Stomach (tissue), 9 donors: ENCODE results near the gene RNASE11. TPM values are rescaled to one million over a fixed set of nuclear protein-coding genes. Genes with fewer than 3 reads are reported as not detected.

Experiments used
- DNase-seq, 2 donors: peaks; one replicate each; pipeline versions ENCODE4 v3.0.0 to v3.0.0-alpha.2; 2013 to 2019
- H3K27ac ChIP-seq, 5 donors: fragments of 200-600 bp in 4 of 5; sonication (generic) in 4 of 5; one replicate each; pipeline ENCODE4 v1.5.1; 2013 to 2019; ENCODE audit warnings: mild to moderate bottlenecking in 1 of 5, moderate library complexity in 1 of 5
- H3K27me3 ChIP-seq, 3 donors: fragments of 200-600 bp; sonication (generic); one replicate each; pipeline ENCODE4 v1.5.1; 2017 to 2019; ENCODE audit warnings: mixed run types in 1 of 3
- H3K36me3 ChIP-seq, 4 donors: fragments of 200-600 bp; sonication (generic); 1 replicate in 3 of 4; 2 replicates in 1 of 4; pipeline ENCODE4 v1.5.1; 2016 to 2019
- H3K4me1 ChIP-seq, 4 donors: fragments of 200-600 bp; sonication (generic); one replicate each; pipeline ENCODE4 v1.5.1; 2016 to 2019
- H3K4me3 ChIP-seq, 4 donors: fragments of 200-600 bp; sonication (generic) in 3 of 4; one replicate each; pipeline ENCODE4 v1.5.1; 2016 to 2019; ENCODE audit warnings: mild to moderate bottlenecking in 1 of 4
- H3K9me3 ChIP-seq, 4 donors: fragments of 200-600 bp; sonication (generic); one replicate each; pipeline ENCODE4 v1.5.1; 2016 to 2019
- EP300 ChIP-seq: sonication (generic); formaldehyde crosslinking; IDR thresholded peaks from one replicate; pipeline ENCODE4 v1.6.1; 2017; ENCODE audit warnings: antibody characterized with exemption
- POLR2A ChIP-seq, 4 donors: fragments of 450-650 bp; IDR thresholded peaks; one replicate each; pipeline ENCODE4 v1.6.1; 2016; ENCODE audit warnings: antibody characterized with exemption in 4 of 4, control low read depth in 2 of 4, mild to moderate bottlenecking in 1 of 4, moderate library complexity in 1 of 4
- POLR2AphosphoS5 ChIP-seq, 3 donors: sonication (generic); formaldehyde crosslinking; IDR thresholded peaks; one replicate each; pipeline ENCODE4 v1.6.1; 2016; ENCODE audit warnings: antibody characterized with exemption in 3 of 3
- WGBS, 5 donors: extraction: QIAGEN DNeasy Blood & Tissue Kit in 3 of 5; methylation state at CpG; one replicate each; pipeline versions ENCODE4 v1.1.5 to v1.1.7; 2013 to 2018; 5-methylcytosine and 5-hydroxymethylcytosine counted together
- intact Hi-C: fragments of 100-400 bp; cut with DNase I; formaldehyde crosslinking; loops from one replicate; pipeline ENCODE4 v1.15.1; 2023; ENCODE audit warnings: low total_unique reads
- polyA plus RNA-seq, 3 donors: library from polyadenylated mRNA; stranded (reverse); fragments of 200-250 nt; gene quantifications; one replicate each; pipeline ENCODE4 v1.2.3, GENCODE V29; 2013
- total RNA-seq, 5 donors: library from RNA; depleted of rRNA; stranded (reverse); fragments of >200 nt; gene quantifications; one replicate each; pipeline versions ENCODE4 v1.1.0 to v1.2.3, GENCODE V29; 2014 to 2016
- TF ChIP-seq, protein P1 (sequence below), 7 experiments: fragments of 450-650 bp in 4 of 7; fragments of 200-600 bp in 3 of 7; sonication (generic) in 3 of 7; IDR thresholded peaks; one replicate each; pipeline ENCODE4 v1.5.1; 2016 to 2019; ENCODE audit warnings: antibody characterized with exemption in 7 of 7, control low read depth in 2 of 7, mild to moderate bottlenecking in 1 of 7
- donor health status: healthy with polysubstance abuse.
- donor health status: Bipolar disorder and iron deficiency.
- donor health status: healthy.

Gene RNASE11
- total and polyA plus RNA-seq, 8 donors = not detected

DNA sequence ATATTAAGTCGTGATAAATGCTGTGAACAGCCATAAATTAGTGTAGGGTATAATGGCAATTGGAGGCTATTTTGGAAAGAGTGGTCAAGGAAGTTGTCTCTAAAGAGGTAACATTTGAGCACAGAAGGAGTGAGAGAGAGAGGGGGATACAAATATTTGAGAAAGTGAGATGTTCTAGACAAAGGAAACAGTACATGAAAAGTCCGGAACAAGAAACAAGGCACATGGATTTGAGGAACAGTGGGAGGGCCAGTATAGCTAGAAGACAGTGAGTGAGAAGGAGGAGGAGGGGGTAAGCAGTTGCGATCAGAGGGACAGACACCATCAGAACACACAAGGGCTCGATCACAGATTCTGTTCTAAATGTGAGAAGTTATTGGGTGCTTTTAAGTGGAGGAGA lies 23.5 kb upstream of the RNASE11 start:
- DNase-seq = no peak
- no peak overlapping the region for H3K27ac ChIP-seq
- intact Hi-C loops = no loop called here
- peaks cover 9 to 57% (median 42%) of the 10 kb centered on the region in 4 donors for H3K4me1 ChIP-seq
- H3K36me3 ChIP-seq = no peaks in the 10 kb centered on the region
- no peaks in the 10 kb centered on the region for H3K27me3 ChIP-seq
- WGBS, 5 donors = 38 to 67% (median 52%) methylated on average over 4 of the region's 4 CpGs
- H3K4me3 ChIP-seq = no peak overlapping the region
- no peaks in the 10 kb centered on the region for H3K9me3 ChIP-seq
- no peak for TF ChIP-seq POLR2AphosphoS5 (IDR thresholded peaks at IDR 0.05)
- no peak for TF ChIP-seq POLR2A (IDR thresholded peaks at IDR 0.05)
- TF ChIP-seq EP300 = no peak
- TF ChIP-seq, protein P1, sequence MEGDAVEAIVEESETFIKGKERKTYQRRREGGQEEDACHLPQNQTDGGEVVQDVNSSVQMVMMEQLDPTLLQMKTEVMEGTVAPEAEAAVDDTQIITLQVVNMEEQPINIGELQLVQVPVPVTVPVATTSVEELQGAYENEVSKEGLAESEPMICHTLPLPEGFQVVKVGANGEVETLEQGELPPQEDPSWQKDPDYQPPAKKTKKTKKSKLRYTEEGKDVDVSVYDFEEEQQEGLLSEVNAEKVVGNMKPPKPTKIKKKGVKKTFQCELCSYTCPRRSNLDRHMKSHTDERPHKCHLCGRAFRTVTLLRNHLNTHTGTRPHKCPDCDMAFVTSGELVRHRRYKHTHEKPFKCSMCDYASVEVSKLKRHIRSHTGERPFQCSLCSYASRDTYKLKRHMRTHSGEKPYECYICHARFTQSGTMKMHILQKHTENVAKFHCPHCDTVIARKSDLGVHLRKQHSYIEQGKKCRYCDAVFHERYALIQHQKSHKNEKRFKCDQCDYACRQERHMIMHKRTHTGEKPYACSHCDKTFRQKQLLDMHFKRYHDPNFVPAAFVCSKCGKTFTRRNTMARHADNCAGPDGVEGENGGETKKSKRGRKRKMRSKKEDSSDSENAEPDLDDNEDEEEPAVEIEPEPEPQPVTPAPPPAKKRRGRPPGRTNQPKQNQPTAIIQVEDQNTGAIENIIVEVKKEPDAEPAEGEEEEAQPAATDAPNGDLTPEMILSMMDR (IDR thresholded peaks at IDR 0.05) = no peak

GRCh38 chr14:20610002-20610765 lies 22.4 kb upstream of the RNASE11 start:
- peak; percentile 84 to 89 for DNase-seq
- WGBS, 5 donors = 4 to 6% (median 5%) methylated on average over 27 of the region's 27 CpGs

GRCh38 chr14:20609215-20610001 lies 21.6 kb upstream of the RNASE11 start:
- H3K36me3 ChIP-seq = no peaks in the 10 kb centered on the region

More at GRCh38 chr14:20610002-20610765, 22.4 kb upstream of the RNASE11 start:
- Histone ChIP-seq H3K27me3 (no peaks in the 10 kb centered on the region), H3K9me3 (no peaks in the 10 kb centered on the region), H3K4me3 (peak overlapping the region; percentile 87 to 94 (median 91)), H3K36me3 (no peaks in the 10 kb centered on the region), H3K27ac (peak overlapping the region; percentile 8 to 89 (median 70)), H3K4me1 (peaks cover 9 to 57% (median 43%) of the 10 kb centered on the region in 4 donors)
- intact Hi-C loops = no loop called here
- TF ChIP-seq, protein P1 (IDR thresholded peaks at IDR 0.05) = no peak
- TF ChIP-seq EP300 (no peak), POLR2A (IDR thresholded peaks at IDR 0.05) (no peak), POLR2AphosphoS5 (IDR thresholded peaks at IDR 0.05) (peak in 1 of 3 donors; percentile 40)

More at GRCh38 chr14:20609215-20610001, 21.6 kb upstream of the RNASE11 start:
- Histone ChIP-seq H3K4me1 (peaks cover 9 to 51% (median 37%) of the 10 kb centered on the region in 4 donors), H3K9me3 (no peaks in the 10 kb centered on the region), H3K27me3 (no peaks in the 10 kb centered on the region), H3K27ac (peak overlapping the region; percentile 67 to 89 (median 80)), H3K4me3 (peak overlapping the region; percentile 87 to 94 (median 91))
- DNase-seq = peak; percentile 76 to 93
- intact Hi-C loops = loop anchor here (5.0 to 10.0 kb wide), 2 partner anchors 75 to 282 kb away; no protein-coding TSS in a partner anchor
- WGBS, 5 donors = 0 to 1% (median 1%) methylated on average over 40 to 44 of the region's 44 CpGs
- TF ChIP-seq, protein P1 (IDR thresholded peaks at IDR 0.05) = peak in 5 of 7 experiments; percentile 74 to 98 (median 91)
- no peak for TF ChIP-seq EP300
- peak in 2 of 3 donors; percentile 8 to 17 for TF ChIP-seq POLR2AphosphoS5 (IDR thresholded peaks at IDR 0.05)
